Measurements from ENCODE around the gene ACTMAP. TPM values are rescaled to one million over a fixed set of nuclear protein-coding genes. Genes with fewer than 3 reads are reported as not detected.

Gene ACTMAP
- total and polyA plus RNA-seq, 2 of the 13 experiments (the other 11 are each of a cell fraction or from before 2014, with no cell fraction given) = 2.2 to 7.9 TPM

DNA sequence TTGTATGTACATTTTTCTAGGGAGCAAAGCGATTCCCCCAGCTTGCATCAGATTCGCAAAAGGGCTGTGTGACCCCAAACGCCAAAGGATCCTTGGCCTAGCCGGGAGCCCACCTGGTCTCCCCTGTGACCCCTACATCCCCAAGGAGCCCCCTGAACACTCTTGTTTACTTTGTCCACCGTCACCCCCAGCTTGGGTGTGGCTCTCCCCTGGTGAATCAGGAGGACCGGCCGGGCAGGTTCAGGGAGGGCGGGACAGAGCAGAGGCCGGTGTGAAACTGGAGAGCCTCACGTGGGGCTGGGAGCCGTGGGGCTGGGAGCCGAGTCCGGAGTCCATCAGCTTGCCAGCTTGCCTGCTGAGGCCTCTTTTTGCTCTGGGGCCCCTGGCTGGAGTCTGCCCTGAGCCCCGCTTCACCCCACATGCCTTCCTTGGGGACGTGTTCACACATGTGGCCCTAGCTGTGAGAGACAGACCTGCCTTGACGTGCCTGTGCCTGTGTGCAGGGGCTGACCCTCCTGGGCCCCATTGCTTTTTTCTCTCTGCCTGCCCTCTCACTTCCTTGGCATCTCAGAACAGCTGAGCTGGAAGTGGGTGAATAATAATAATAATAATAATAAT lies 31.4 kb downstream of the ACTMAP start (continued):
- TF ChIP-seq ZNF704 (CRISPR knock-in tag; IDR thresholded peaks at IDR 0.05; ENCODE audit: borderline replicate concordance) (no peak), EED (CRISPR knock-in tag; IDR thresholded peaks at IDR 0.05) (no peak), GATA4 (IDR thresholded peaks at IDR 0.05; ENCODE audit: borderline replicate concordance, low read depth) (no peak; the same call in 1 of the 2 replicates), ELF4 (CRISPR knock-in tag; IDR thresholded peaks at IDR 0.05; ENCODE audit: borderline replicate concordance) (no peak), ZNF318 (CRISPR knock-in tag; IDR thresholded peaks at IDR 0.05) (no peak), CEBPG (CRISPR knock-in tag; IDR thresholded peaks at IDR 0.05) (no peak), SUZ12 (IDR thresholded peaks at IDR 0.05; ENCODE audit: low read depth, low read length) (no peak), GPBP1L1 (CRISPR knock-in tag; IDR thresholded peaks at IDR 0.05) (no peak), ZBTB26 (CRISPR knock-in tag; IDR thresholded peaks at IDR 0.05; ENCODE audit: borderline replicate concordance) (no peak), ARHGAP35 (CRISPR knock-in tag; IDR thresholded peaks at IDR 0.05; ENCODE audit: borderline replicate concordance) (no peak), ZNF816 (CRISPR knock-in tag; IDR thresholded peaks at IDR 0.05; ENCODE audit: borderline replicate concordance) (no peak), ZNF768 (CRISPR knock-in tag; IDR thresholded peaks at IDR 0.05) (no peak), JDP2 (CRISPR knock-in tag; IDR thresholded peaks at IDR 0.05; ENCODE audit: borderline replicate concordance) (no peak; the same call in 1 of the 2 replicates), ZKSCAN1 (IDR thresholded peaks at IDR 0.05; ENCODE audit: low read length) (no peak), HOXA7 (CRISPR knock-in tag; IDR thresholded peaks at IDR 0.05) (no peak)
- TF ChIP-seq, protein P1, sequence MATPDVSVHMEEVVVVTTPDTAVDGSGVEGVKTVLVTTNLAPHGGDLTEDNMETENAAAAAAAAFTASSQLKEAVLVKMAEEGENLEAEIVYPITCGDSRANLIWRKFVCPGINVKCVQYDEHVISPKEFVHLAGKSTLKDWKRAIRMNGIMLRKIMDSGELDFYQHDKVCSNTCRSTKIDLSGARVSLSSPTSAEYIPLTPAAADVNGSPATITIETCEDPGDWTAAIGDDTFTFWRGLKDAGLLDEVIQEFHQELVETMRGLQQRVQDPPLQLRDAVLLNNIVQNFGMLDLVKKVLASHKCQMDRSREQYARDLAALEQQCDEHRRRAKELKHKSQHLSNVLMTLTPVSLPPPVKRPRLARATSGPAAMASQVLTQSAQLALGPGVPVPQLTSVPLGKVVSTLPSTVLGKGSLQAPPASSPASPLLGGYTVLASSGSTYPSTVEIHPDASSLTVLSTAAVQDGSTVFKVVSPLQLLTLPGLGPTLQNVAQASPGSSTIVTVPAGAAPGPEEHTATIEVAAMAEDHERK (CRISPR knock-in tag; IDR thresholded peaks at IDR 0.05; ENCODE audit: low read depth) = no peak
